Lung (tissue), 12 donors: Measurements from ENCODE around the gene TMEM114. TPM values are rescaled to one million over a fixed set of nuclear protein-coding genes. Genes with fewer than 3 reads are reported as not detected.

Experiments used
- ATAC-seq: fragments of 200-7000 bp; cut with Tn5 transposase; one replicate; pipeline ENCODE4 v1.9.1; 2020; ENCODE audit warnings: moderate number of reproducible peaks; ENCODE audit not compliant: insufficient read depth, low FRiP score
- DNase-seq, 3 donors: peaks; one replicate each; pipeline ENCODE4 v3.0.0-alpha.2; 2013 to 2017
- H3K27ac ChIP-seq, 2 donors: one replicate each; pipeline ENCODE4 v1.5.1; 2013; ENCODE audit warnings: mild to moderate bottlenecking in 2 of 2, moderate library complexity in 2 of 2, control low read depth in 1 of 2, inconsistent platforms in 1 of 2, low read depth in 1 of 2, low read length in 1 of 2
- H3K27me3 ChIP-seq, 3 donors: one replicate each; pipeline ENCODE4 v1.5.1; 2013; ENCODE audit warnings: low read length in 2 of 3; ENCODE audit not compliant: control insufficient read depth in 3 of 3, insufficient read depth in 3 of 3
- H3K36me3 ChIP-seq, 4 donors: one replicate each; pipeline ENCODE4 v1.5.1; 2013; ENCODE audit warnings: low read length in 4 of 4, mild to moderate bottlenecking in 1 of 4, moderate library complexity in 1 of 4; ENCODE audit not compliant: control insufficient read depth in 4 of 4, insufficient read depth in 4 of 4
- H3K4me1 ChIP-seq, 5 donors: one replicate each; pipeline ENCODE4 v1.5.1; 2013; ENCODE audit warnings: low read length in 5 of 5, mild to moderate bottlenecking in 2 of 5, moderate library complexity in 1 of 5; ENCODE audit not compliant: control insufficient read depth in 5 of 5, insufficient read depth in 5 of 5
- H3K4me3 ChIP-seq: one replicate; pipeline ENCODE4 v1.5.1; 2013; ENCODE audit warnings: mild to moderate bottlenecking, control low read depth, moderate library complexity
- H3K9ac ChIP-seq, 2 donors: one replicate each; pipeline ENCODE4 v1.5.1; 2013; ENCODE audit warnings: low read length in 2 of 2, control low read depth in 1 of 2; ENCODE audit not compliant: insufficient read depth in 1 of 2
- H3K9me3 ChIP-seq, 4 donors: one replicate each; pipeline ENCODE4 v1.5.1; 2013; ENCODE audit warnings: low read length in 3 of 4, mild to moderate bottlenecking in 1 of 4, moderate library complexity in 1 of 4; ENCODE audit not compliant: control insufficient read depth in 4 of 4, insufficient read depth in 3 of 4
- WGBS, 2 donors: extraction: QIAGEN DNeasy Blood & Tissue Kit; methylation state at CpG; one replicate each; pipeline ENCODE4 v1.1.7; 2013; 5-methylcytosine and 5-hydroxymethylcytosine counted together
- polyA plus RNA-seq, 2 donors: library from polyadenylated mRNA; stranded (reverse); fragments of 200-250 nt; gene quantifications; one replicate each; pipeline ENCODE4 v1.2.1, GENCODE V29; 2013
- total RNA-seq, 2 donors: library from RNA; depleted of rRNA in 1 of 2; stranded (reverse); fragments of >200 nt in 1 of 2; gene quantifications; one replicate each; pipeline ENCODE4 v1.2.1, GENCODE V29; 2014 to 2021
- TF ChIP-seq, protein P1 (sequence below): IDR thresholded peaks from 2 replicates; pipeline ENCODE4 v1.5.1; 2012; ENCODE audit warnings: mild to moderate bottlenecking; ENCODE audit errors: control extremely low read depth, extremely low read depth
- donor health status: control.
- donor health status: control.
- donor health status: Bipolar disorder and iron deficiency.
- donor health status: healthy.
- donor health status: DM: yes; HTN: yes; CAD: no.

Gene TMEM114
- total and polyA plus RNA-seq, 4 donors = not detected

- Histone ChIP-seq H3K4me3 (no peak overlapping the region), H3K27ac (no peak overlapping the region), H3K36me3 (no peaks in the 10 kb centered on the region), H3K4me1 (no peaks in the 10 kb centered on the region), H3K9me3 (no peaks in the 10 kb centered on the region), H3K9ac (no peak overlapping the region), H3K27me3 (peaks cover 0 to 3% (median 0%) of the 10 kb centered on the region in 3 donors)
- no peak for DNase-seq
- 65 to 84% methylated on average over 2 of the region's 2 CpGs for WGBS, 2 donors
- TF ChIP-seq, protein P1, sequence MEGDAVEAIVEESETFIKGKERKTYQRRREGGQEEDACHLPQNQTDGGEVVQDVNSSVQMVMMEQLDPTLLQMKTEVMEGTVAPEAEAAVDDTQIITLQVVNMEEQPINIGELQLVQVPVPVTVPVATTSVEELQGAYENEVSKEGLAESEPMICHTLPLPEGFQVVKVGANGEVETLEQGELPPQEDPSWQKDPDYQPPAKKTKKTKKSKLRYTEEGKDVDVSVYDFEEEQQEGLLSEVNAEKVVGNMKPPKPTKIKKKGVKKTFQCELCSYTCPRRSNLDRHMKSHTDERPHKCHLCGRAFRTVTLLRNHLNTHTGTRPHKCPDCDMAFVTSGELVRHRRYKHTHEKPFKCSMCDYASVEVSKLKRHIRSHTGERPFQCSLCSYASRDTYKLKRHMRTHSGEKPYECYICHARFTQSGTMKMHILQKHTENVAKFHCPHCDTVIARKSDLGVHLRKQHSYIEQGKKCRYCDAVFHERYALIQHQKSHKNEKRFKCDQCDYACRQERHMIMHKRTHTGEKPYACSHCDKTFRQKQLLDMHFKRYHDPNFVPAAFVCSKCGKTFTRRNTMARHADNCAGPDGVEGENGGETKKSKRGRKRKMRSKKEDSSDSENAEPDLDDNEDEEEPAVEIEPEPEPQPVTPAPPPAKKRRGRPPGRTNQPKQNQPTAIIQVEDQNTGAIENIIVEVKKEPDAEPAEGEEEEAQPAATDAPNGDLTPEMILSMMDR = no peak
- ATAC-seq = no peak
Measured at GRCh38 chr16:8554881-8555280, 35.4 kb downstream of the TMEM114 start.

GRCh38 chr16:8554022-8554421, 36.3 kb downstream of the TMEM114 start:
- no peak overlapping the region for H3K4me3 ChIP-seq
- no peak overlapping the region for H3K27ac ChIP-seq
- peaks cover 0 to 3% (median 0%) of the 10 kb centered on the region in 3 donors for H3K27me3 ChIP-seq
- DNase-seq = no peak
- 72 to 93% methylated on average over 4 of the region's 4 CpGs for WGBS, 2 donors
- H3K9me3 ChIP-seq = no peaks in the 10 kb centered on the region
- H3K36me3 ChIP-seq = no peaks in the 10 kb centered on the region
- H3K4me1 ChIP-seq = no peaks in the 10 kb centered on the region
- no peak overlapping the region for H3K9ac ChIP-seq
- no peak for ATAC-seq
- TF ChIP-seq, protein P1 = no peak

- no peaks in the 10 kb centered on the region for H3K4me1 ChIP-seq
- no peak overlapping the region for H3K27ac ChIP-seq
- TF ChIP-seq, protein P1 = no peak
- 20 to 27% methylated on average over 11 of the region's 11 CpGs for WGBS, 2 donors
- no peak overlapping the region for H3K4me3 ChIP-seq
- H3K9ac ChIP-seq = no peak overlapping the region
- H3K9me3 ChIP-seq = no peaks in the 10 kb centered on the region
- peaks cover 0 to 3% (median 0%) of the 10 kb centered on the region in 3 donors for H3K27me3 ChIP-seq
- DNase-seq = no peak
- H3K36me3 ChIP-seq = no peaks in the 10 kb centered on the region
- no peak for ATAC-seq
Measured at GRCh38 chr16:8552487-8553221, 37.7 kb downstream of the TMEM114 start.
